NCI-H748 treated with DMSO at 0.1 percent for 48 hours (cell line): ENCODE data around the gene DUSP10.
A peak's percentile ranks its signal among the peaks of the same experiment; 100 is the strongest.

Source experiments
- DNase-seq: peaks from one replicate; lab custom pipeline; 2025; lab: John Stamatoyannopoulos, UW

DUSP10 gene

DNA sequence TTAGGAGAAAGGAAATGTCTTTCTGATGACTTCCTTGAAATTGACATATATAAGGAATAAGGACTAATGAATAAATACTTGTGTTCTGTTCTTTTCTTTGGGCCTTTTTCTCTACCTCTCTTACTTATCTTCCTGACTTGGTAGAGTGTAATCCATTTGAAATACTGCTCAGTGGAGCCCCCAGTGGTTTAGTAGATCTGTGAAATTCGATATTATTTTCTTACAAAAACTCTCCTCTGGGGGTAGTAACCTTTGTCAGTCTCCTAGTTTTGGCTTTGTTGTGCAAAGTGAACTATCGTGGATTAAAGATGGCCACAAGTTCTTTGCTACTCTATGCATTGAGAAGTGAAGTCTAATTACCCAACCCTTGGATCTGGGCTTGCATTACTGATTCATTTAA, 48.8 kb downstream of the DUSP10 start:
- DNase-seq, result no peak

DNA sequence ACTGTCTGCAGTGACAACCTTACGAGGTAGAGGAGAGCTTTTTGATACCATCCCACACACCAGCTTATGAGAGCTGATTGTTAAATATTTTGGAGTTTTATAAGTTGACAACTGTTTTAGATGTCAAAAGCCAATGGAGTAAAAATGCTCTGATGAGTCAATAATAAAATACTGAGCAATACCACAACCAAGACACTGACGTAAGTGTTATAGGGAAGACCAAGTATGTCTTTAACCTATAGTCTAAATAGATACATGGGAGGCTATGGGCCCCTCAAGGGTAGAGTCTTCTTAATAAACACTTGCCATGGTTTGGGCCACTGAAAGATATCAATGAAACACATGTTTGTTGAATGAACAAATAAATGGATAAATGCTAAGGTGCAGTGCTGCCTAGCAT, 49.2 kb downstream of the DUSP10 start:
- DNase-seq, result no peak

DNA sequence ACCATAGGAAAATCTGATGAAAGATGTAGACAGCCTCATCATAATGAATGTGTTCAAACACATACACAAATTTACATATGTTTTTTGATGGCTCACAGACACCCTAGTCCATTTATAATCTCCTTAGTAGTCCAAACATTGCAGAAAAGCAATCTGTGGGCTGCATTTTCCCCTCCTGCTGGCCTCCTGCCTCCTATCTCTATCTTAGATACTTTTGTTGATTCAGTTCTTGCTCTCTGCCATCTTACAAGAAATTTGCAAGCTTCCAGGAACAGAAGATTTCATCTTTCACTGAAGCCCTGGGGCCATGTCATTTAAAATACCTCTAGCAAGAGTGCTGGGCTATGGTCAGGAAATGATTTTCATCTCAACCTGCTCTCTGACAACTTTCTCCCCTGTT, 50.6 kb downstream of the DUSP10 start:
- no peak for DNase-seq

DNA sequence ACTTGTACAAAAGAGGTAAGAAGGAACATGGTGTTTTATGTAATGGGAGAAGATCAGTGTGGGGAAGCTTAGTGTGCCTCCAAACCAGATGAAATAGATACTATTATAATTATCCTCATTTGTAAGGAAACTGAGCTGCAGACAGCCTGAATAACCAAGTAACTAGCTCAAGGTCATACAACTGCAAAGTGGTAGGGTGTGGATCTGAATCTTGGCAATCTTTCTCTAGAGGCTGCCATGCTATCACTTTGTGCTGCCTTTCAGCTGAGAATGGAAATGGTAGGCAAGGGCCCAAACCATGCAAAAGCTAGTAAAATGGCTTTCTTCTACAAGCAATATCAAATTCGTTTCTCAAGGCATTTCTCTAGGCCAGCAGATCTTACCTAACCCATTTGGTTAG, 51.0 kb downstream of the DUSP10 start:
- no peak for DNase-seq

DNA sequence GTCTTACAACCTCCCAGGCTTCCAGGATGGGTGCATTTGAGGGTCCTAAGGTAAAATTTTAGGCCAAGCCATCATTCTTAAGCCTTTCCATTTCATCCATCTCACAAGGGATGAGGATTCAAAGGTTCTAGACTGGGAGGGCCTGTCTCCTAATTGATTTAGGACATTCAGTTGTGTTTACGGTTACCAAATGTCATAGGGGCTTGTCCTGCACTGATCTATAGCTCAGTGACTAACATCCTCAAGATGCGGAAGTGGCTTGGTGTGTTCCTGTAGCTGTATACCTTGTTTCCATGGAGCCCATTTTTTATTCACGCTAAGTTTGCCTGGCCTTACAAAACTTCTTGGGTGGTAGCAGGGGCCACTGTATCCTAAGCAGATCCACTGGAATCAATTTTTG, 52.8 kb downstream of the DUSP10 start:
- no peak for DNase-seq

DNA sequence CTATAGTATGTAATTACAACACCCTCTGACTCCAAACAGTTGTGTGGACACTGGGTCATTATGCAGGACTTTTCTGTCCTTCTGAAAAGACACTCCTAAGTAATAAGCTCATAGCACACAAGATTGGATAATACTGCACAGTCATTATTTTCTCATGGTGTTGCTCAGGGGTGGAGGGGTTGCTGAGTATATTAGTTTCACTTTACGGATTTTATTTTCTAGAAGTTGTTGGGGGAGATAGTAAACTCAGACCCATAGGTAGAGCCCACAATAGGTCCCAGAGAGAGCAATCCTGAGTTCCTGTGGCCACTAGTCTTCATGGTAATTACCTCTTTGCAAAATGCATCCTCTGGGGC, 53.4 kb downstream of the DUSP10 start:
- DNase-seq, result no peak

DNA sequence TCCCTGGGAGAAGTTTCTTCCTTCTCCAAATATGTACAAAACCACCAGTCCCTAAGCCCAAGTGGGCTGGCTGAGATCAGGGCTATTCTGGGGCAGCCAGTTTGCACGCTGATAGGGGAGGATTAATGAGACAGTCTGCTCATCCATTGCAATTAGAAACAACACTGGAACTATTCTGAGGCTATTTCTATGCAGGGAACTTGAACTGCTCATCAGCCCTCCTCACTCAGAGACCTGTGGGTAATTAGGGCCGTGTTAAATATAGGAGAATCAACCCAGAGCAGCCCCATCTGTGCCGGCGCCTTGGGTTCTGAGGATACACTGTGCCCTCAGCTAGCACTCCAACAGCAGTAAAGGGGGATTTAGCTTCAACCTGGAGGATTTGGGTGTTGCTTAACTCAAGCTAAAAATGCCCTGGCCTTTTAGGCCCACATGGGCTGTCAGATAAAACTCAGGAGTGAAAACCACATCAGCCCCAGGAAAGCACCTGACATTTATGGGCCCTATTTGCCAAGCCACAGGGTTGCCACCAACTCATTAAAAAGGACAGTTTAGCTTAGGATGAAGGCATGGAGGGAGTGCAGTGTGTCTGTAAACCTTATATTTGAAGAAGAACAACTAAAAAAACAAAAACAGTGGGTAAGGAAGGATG, 53.9 kb downstream of the DUSP10 start:
- DNase-seq, result no peak

DNA sequence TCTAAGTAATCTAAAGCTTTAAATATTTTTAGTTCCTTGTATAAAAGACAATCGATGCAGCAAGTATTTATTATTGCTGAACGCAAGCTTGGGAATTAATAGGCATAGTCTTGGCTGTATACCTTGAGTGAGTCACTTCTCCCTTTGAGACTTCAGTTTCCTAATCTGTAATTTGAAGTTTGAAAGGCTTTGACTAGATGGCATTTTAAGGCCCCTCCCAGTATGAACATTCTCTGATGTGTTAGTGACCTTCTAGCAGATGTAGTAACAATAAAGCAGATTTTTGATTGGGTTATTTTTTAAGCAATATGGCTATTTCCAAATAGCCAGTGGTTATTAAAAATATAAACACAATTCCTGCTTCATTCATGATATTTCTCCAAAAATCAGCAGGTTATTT, 58.2 kb downstream of the DUSP10 start:
- no peak for DNase-seq

DNA sequence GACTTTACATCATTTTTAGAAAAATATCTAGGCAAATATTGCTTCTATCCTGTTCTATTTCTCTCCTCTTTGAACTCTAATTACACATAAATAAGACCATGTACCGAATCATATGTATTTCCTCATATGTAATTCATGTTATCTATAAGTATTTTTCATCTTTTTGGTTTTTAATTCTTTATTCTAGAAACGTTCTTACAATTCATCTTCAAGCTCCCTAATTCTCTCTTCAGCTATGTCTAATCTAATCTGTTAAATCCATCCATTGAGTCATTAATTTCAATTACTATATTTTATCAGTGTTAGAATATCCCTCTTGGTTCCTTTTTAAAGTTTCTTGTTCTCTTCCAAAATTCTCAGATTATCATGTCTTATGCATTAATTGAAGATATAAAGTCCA, 61.8 kb downstream of the DUSP10 start:
- DNase-seq, result no peak

DNA sequence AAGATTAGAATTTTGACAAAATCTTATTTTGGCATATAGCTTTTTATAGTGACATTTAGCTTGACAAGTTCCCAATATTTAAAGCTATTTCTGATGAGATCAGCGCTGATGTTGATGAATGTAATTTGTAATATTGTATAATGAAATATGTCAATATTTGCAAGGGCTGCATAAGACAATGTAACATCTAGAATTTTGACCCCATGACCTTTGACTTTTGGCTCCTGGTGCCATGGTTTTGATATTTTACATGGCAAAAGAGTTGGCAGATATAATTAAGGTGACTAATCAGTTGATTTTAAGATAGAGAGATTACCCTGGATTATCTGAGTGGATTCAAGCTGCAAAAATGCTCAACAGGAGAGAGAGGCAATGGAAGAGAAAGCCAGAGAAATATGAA, 63.9 kb downstream of the DUSP10 start:
- no peak for DNase-seq

DNA sequence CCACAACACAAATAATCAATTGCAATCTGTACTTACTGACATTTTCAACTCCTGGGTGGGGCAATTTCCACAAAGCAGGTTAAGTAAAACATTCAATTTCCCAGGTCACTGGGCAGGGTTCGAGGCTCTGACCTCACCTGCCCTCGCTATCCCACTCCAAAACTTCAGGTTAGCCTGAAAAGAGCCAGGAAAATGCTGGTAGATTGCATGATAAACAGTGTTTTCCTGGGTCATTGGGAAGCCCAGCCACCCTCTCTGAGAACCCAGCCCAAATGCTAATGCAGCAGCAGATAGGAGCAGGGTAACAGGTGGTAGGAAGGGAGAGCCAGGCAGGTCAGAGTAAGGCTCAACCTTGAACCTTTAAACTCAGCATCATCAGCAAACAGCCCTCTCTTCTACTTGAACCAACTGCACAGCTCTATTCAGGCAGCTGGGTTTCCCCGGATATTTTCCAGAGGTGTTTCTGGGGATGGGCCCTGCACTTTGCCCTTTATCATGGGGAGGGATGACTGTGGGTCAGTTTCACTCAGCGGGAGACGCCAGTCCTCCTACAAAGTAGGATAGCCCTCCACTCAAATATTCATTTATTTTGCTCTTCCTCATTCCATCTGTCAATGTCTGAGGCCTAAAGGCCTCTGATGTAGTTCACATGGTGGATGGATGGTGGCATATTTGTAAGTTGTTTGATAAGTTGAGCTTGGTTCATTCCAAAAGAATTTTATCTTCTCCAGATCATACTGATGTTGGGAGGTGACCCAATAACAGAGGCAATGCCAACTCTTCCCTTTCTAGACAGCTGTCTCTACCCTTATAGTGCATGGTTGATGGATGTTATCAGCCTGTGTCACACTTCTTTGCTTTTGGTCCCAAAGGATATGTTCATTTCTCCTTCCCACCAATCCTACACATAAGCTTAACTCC, 65.7 kb downstream of the DUSP10 start:
- no peak for DNase-seq

DNA sequence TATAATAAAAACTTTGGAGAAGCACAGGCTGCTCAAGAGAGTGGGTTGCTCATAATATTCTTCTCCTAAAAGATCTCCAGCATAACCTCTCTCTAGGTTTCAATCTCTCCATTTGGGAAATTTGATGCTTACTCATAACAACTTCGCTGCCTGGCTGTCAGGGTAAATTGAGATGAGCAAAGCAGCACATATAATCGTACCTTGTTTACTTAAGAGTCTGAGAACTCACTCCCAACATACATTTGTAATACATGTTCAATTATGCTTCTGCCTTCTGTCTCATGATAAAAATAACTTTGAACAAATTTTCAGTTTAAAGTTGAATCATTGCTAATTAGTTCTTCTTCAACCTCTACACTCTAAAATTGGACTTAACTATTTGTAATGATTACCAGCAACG, 68.9 kb downstream of the DUSP10 start:
- no peak for DNase-seq

DNA sequence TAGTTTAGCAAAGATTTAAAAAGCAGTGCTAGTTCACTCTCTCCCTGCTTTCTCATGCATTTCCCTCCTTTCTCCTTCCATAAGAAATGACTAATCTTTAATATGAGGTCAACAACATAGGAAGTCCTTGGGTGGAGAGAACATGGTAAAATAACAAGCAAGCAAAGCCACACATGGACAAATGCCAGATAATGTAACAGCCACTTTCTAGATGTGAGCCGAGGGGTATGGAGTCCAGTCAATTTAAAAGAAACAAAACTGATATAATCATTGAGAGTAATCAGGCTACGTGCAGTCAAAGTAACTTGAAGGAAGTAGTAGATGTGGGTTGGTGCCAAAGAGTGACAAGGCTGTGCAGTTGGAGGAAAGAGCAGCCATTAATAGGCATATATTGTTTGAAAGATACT, 69.6 kb downstream of the DUSP10 start:
- no peak for DNase-seq

DNA sequence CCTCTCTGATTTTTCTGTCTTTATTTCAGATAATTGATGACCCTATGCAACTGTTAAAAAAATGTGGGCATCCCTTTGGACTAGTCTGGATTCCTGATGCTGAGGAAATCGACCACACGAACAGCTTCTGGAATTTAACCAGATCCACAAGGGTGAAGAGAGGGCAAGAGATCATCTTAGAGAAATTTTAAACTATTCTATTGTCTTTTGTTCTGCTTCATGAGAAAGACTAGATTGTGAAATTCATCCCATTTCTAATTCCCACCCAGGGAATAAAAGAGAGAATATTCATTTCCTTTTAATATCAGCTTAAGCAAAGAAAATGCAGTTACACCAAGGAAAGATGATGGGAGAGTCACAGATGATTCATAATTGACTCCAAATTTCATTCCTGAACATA, 71.8 kb downstream of the DUSP10 start:
- no peak for DNase-seq

DNA sequence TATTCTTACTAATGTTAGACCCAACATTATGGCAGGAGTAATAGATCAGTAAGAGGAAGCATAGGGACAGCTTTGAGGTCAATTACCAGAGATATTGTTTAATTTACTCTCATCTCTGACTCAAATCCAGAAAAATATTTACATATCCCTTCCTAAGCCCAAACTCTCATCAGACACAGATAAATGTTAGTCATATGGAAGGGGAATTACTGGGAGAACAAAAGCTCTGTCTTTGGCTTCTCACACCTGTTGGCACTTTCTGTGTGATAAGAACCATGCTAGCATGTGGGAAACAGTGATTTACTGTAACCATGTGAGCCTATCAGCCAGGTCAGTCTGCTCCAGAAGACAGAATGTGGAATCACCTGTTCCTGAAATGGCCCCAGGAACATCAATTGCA, 72.4 kb downstream of the DUSP10 start:
- peak; percentile 20 for DNase-seq

DNA sequence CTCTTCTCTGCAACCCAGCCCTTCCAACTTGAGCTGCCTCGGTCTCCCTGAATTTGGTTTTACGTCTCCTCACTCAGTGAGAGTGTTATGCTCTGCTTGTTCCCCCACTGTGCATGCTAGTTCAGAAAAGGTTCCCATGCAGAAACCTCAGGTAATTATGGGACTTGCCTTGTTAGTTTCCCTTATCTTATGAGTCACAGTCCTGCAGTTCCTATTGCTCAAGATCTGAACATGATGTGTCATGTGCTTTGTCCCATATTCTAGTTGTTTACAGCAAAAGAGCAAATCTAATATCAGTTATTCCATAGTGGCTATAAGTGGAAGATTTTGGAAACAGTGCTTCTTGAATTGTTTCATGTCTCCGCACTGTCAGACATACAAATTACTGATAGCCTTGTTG, 74.4 kb downstream of the DUSP10 start:
- DNase-seq, result no peak

DNA sequence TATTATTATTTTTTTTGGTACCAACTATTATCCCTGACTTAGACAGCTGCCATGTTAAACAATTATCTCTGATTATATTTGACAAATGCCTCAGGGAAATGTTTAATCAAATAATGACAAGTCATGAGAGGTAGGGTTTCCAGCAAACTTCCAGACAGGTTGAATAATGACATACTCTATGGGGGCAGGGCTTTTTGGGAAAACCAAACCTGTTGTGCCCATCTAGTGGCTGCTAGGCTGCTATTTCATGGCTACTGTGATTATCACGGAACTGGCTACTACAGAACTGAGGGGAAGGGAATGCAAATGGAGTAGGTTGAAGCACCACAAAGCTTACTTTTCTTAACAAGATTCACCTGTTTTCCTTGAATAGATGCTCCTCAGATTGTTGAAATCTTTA, 77.6 kb downstream of the DUSP10 start:
- no peak for DNase-seq

DNA sequence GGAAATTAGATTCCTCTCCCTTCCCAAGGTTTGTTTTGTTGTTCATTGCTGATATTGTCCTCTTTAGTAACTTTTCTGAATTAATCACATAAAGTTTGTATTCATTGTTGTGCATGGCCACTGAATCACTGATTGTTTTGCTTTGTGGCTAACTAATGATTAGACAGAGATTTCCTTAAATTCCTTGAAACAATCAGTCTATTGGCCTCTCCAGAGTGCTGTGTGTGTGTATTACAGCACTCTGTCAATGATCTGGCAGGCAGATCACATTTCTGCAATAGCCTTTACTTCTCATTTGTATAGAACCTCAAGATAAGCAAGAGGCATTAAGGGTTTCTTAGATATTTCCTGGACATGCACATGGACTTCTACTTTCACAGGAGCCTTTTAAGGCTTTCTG, 78.6 kb downstream of the DUSP10 start:
- no peak for DNase-seq

DNA sequence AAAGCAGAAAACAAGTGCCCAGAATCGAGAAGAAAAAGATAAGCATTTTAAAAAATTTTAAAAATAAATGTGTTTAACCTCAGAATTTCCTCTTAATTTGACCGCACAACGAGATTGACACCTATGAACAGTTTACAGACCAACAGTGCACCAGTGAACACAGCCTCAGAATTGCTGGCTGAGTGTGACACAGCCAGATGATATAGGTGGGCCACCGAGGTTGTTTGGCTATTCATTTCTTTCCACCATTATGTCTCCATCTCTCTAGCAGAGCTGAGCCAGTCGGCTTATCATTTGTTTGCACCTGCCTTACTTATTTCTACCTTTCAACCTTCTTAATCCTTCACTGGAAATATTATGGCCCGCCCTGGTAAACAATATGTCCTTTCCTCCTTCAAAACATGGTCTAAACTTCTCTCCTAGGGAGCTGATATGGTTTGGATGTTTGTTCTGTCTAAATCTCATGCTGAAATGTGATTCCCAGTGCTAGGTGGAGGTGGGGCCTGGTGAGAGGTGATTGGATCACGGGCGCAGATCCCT, 86.1 kb downstream of the DUSP10 start:
- DNase-seq, result no peak
